ENCODE measurements around the gene GRM7. TPM values are rescaled to one million over a fixed set of nuclear protein-coding genes. Genes with fewer than 3 reads are reported as not detected.

Gene GRM7
- total RNA-seq, 1 donor from 2014 or later = 1.5 TPM

- TF ChIP-seq CTCF (conservative IDR thresholded peaks at IDR 0.05) = no peak
- Mint-ChIP-seq H3K4me3 (no peak overlapping the region), H3K36me3 (ENCODE audit: low read depth) (no peaks in the 10 kb centered on the region), H3K4me1 (no peaks in the 10 kb centered on the region), H3K9me3 (no peaks in the 10 kb centered on the region), H3K27ac (ENCODE audit: unreplicated experiment) (no peak overlapping the region), H3K27me3 (ENCODE audit: low read depth) (no peaks in the 10 kb centered on the region)
- no peak for DNase-seq (ENCODE audit: low read depth, low spot score)
Observed at GRCh38 chr3:7585052-7585451, 724.1 kb downstream of the GRM7 start.

DNA sequence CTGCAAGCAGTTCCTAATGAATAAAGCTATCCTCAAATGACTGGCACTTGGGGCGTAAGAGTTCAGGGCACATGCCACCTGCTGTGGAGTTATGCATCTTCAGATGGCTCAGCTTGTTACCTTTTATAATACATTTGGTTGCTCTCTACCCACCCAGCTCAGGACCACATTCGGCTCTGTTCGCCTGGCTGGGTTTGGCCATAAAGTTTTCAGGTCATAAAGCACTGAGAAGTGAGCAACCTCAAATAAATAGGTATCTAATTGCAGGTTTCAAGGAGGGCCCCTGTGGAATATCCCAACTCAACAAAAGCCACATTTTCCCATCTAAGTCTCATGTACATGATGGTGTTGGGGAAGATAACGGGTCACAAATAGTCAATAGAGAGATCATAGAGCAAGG lies 727.3 kb downstream of the GRM7 start:
- no peak for DNase-seq (ENCODE audit: low read depth, low spot score)
- H3K36me3 Mint-ChIP-seq (ENCODE audit: low read depth) = no peaks in the 10 kb centered on the region
- no peak overlapping the region for H3K4me3 Mint-ChIP-seq
- H3K9me3 Mint-ChIP-seq = no peaks in the 10 kb centered on the region
- no peaks in the 10 kb centered on the region for H3K4me1 Mint-ChIP-seq
- H3K27me3 Mint-ChIP-seq (ENCODE audit: low read depth) = no peaks in the 10 kb centered on the region
- no peak for TF ChIP-seq CTCF (conservative IDR thresholded peaks at IDR 0.05)
- H3K27ac Mint-ChIP-seq (ENCODE audit: unreplicated experiment) = no peak overlapping the region

DNA sequence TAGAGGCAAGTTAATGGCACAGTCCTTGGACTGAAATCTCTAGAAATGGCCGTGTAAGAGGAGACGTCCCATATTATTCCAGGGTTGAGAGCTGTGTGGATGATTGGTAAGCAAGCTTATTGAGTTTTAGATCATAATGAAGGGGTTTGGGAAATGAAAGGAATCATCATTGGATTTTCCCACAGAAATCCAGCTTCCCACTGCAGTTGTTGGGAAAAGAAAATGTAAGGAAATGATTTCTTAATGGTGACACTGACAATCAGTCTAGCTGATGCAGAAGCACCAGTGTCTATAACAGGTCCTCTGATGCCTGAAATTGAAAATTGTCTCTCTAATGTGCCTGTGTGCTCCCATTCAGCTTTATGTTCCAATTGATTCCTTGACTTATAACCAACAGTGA lies 728.6 kb downstream of the GRM7 start:
- Mint-ChIP-seq H3K27ac (ENCODE audit: unreplicated experiment) (no peak overlapping the region), H3K27me3 (ENCODE audit: low read depth) (no peaks in the 10 kb centered on the region), H3K9me3 (no peaks in the 10 kb centered on the region), H3K4me1 (no peaks in the 10 kb centered on the region), H3K4me3 (no peak overlapping the region), H3K36me3 (ENCODE audit: low read depth) (no peaks in the 10 kb centered on the region)
- DNase-seq (ENCODE audit: low read depth, low spot score) = no peak
- TF ChIP-seq CTCF (conservative IDR thresholded peaks at IDR 0.05) = no peak

- Mint-ChIP-seq H3K9me3 (no peaks in the 10 kb centered on the region), H3K27ac (ENCODE audit: unreplicated experiment) (no peak overlapping the region), H3K4me3 (no peak overlapping the region), H3K36me3 (ENCODE audit: low read depth) (no peaks in the 10 kb centered on the region), H3K27me3 (ENCODE audit: low read depth) (no peaks in the 10 kb centered on the region), H3K4me1 (no peaks in the 10 kb centered on the region)
- no peak for TF ChIP-seq CTCF (conservative IDR thresholded peaks at IDR 0.05)
- no peak for DNase-seq (ENCODE audit: low read depth, low spot score)
Observed at GRCh38 chr3:7602297-7602696, 741.4 kb downstream of the GRM7 start.

GRCh38 chr3:7607083-7607482 lies 746.2 kb downstream of the GRM7 start:
- no peaks in the 10 kb centered on the region for H3K27me3 Mint-ChIP-seq (ENCODE audit: low read depth)
- H3K4me1 Mint-ChIP-seq = no peaks in the 10 kb centered on the region
- TF ChIP-seq CTCF (conservative IDR thresholded peaks at IDR 0.05) = no peak

DNA sequence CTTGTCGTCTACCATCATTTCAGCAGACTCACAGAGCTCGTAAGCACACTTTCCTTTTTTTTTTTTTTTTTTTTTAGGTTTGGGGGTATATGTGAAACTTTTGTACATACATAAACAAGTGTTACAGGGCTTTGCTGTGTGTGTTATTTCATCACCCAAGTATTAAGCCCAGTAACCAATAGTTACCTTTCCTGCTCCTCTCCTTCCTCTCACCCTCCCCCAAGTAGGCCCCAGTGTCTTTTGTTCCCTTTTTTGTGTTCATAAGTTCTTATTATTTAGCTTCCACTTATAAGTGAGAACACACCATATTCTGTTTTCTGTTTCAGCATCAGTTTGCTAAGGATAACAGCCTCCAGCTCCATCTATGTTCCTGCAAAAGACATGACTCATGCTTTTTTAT lies 746.8 kb downstream of the GRM7 start:
- no peak for TF ChIP-seq CTCF (conservative IDR thresholded peaks at IDR 0.05)
- Mint-ChIP-seq H3K36me3 (ENCODE audit: low read depth) (no peaks in the 10 kb centered on the region), H3K9me3 (no peaks in the 10 kb centered on the region), H3K4me1 (no peaks in the 10 kb centered on the region), H3K27ac (ENCODE audit: unreplicated experiment) (no peak overlapping the region), H3K4me3 (no peak overlapping the region), H3K27me3 (ENCODE audit: low read depth) (no peaks in the 10 kb centered on the region)
- no peak for DNase-seq (ENCODE audit: low read depth, low spot score)

More at GRCh38 chr3:7607083-7607482, 746.2 kb downstream of the GRM7 start:
- Mint-ChIP-seq H3K4me3 (no peak overlapping the region), H3K9me3 (no peaks in the 10 kb centered on the region), H3K27ac (ENCODE audit: unreplicated experiment) (no peak overlapping the region), H3K36me3 (ENCODE audit: low read depth) (no peaks in the 10 kb centered on the region)
- no peak for DNase-seq (ENCODE audit: low read depth, low spot score)

Measured in neural crest cell (in vitro differentiated cells).